GM19023 (cell line): Measurements from ENCODE around the gene BCL7A.
A peak's percentile ranks its signal among the peaks of the same experiment; 100 is the strongest.
"Not testable (repeated sequence)": the region's sequence is repeated elsewhere in the genome, so short reads cannot be mapped to it uniquely, and the experiment has no call there.

ENCODE experiments used
- ATAC-seq: cut with Tn5 transposase; IDR thresholded peaks from one replicate; pipeline ENCODE4 v1.9.1; 2021; ENCODE audit warnings: mild to moderate bottlenecking, moderate library complexity; ENCODE audit not compliant: unreplicated experiment

BCL7A gene

GRCh38 chr12:122021822-122022392 is at the start of gene BCL7A:
Gene BCL7A (plus strand): TSS chr12:122021884. CDS start chr12:122022092, 208 bp downstream.
- ATAC-seq: peak; percentile 40

- no peak for ATAC-seq
Measured at GRCh38 chr12:121974026-121974985, 47.4 kb upstream of the BCL7A start.

- no peak for ATAC-seq
Measured at GRCh38 chr12:121975021-121975420, 46.7 kb upstream of the BCL7A start.

- no peak for ATAC-seq
Measured at GRCh38 chr12:121976950-121977349, 44.7 kb upstream of the BCL7A start.

DNA sequence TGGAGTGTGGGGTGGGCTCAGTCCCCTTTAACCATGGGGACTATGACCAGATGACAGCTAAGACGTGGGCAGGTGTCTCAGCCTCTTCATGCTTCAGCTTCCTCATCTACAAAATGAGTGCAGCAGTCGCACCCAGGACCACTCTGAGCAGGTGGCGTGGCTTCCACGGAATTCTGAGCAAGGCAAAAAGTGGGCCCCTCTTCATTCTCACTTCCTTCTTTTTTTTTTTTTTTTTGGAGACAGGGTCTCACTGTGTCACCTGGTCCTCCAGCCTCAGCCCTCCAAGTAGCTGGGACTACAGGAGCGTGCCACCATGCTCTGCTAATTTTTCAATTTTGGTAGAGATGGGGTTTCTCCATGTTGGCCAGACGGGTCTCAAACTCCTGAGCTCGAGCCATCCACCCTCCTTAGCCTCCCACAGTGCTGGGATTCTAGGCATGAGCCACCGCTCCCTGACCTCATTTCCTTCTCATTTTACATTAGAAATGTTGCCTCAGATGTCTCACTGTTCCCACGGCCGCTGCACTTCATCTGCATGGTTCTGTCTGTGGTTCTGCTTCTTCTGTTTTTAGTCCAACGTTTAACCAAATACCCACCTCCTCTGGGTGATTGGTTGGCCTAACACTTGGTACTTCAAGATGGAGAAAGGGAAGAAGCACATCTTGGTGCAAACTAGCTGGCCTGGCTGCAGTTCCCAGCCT is 41.3 kb upstream of the BCL7A start:
- ATAC-seq: no peak

DNA sequence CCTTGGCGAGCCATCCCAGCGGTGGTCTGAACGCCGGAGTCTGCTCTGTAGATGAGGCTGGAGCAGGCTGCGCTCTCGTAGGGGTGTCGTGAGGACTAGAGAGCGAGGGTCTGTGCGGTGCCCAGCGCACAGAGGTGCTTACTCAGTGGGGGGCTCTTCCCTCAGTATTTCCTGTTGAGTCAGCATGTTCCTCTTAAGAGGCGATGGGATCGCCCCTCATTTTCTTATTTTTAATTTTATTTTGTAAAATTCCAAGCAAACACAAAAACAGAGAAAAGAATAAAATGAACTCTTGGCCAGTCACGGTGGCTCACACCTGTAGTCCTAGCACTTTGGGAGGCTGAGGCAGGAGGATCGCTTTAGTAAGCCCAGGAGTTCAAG is 40.8 kb upstream of the BCL7A start:
- ATAC-seq: no peak

GRCh38 chr12:121981456-121981855 is 40.2 kb upstream of the BCL7A start:
- no peak for ATAC-seq

DNA sequence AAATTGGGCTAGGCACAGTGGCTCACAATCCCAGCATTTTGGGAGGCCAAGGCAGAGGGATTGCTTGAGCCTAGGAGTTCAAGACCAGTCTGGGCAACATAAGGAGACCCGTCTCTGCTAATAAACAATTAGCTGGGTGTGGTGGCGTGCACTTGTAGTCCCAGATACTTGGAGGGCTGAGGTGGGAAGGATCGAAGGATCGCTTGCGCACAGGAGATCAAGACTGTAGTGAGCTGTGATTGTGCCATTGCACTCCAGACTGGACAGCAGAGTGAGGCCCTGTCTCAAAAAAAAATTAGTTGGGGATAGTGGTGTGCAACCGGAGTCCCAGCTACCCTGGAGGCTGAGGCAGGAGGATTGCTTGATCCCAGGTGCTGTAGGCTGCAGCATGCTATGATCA is 38.7 kb upstream of the BCL7A start:
- ATAC-seq: no peak

- ATAC-seq: no peak
Measured at GRCh38 chr12:121983536-121984210, 38.0 kb upstream of the BCL7A start.

GRCh38 chr12:121986489-121987245 is 35.0 kb upstream of the BCL7A start:
- ATAC-seq: no peak

- ATAC-seq: not testable (repeated sequence)
Measured at GRCh38 chr12:121988519-121988918, 33.2 kb upstream of the BCL7A start.

DNA sequence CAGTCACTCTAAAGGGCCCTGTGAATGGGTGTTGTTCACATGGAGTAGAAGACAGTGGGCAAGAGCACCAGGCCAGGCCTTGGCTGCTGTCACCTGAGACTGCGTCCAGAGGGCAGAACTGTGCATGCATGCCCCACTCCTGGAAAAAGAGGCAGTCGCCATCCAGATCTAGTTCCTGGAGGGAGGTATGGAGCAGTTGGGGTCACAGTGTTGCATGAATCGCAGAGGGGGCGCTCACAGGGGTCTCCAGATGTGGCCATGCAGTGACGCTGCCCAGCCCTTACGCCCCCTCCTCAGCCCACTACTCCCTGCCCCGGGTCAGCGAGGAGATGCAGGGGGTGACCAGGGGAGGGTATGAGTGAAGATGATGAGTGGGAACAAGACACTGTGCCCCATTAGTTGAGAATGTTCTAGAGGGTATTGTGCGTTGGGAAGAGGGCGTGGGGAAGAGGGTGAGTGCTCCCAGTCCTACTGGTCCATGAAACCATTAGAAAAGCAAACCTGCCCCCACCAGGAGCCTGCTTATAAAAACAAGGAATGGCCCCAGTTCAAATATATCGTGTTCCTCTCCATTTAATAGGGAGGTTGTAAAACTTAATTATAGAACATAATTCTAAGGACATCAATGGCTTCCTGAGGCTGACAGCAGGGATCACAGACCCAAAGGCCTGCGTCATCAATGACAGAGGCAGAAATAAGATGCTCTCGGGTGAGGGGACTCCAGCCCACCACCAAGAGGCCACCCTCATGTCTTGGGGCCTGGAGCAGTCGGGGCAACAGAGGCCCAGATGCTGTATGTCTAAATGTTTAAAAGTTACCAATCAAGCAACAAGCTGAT is 32.2 kb upstream of the BCL7A start:
- no peak for ATAC-seq

DNA sequence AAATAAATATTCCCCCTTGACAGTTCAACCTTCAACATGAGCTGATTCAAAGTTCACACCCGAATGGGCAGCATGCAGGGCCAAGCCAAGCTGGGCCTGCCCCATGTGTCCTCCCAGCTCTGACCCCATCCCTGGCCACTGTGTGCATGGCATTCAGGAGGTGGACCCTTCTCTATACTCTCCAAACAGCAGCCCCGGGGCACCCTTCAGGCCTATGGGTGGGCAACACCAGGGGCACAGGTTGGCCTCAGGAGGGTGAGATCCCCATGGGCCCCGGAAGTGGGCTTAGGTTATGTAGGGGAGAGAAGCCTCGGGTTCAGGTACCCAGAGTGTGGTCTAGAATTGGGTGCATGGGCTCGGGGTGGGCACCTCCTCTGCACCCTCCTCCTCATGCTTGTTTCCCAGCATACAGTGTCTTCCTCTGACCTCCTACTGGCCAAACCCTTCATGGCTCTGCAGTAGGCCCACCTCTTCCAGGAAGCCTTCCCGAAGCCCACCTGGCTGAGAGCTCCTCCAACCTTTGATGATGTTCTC is 31.5 kb upstream of the BCL7A start:
- no peak for ATAC-seq

DNA sequence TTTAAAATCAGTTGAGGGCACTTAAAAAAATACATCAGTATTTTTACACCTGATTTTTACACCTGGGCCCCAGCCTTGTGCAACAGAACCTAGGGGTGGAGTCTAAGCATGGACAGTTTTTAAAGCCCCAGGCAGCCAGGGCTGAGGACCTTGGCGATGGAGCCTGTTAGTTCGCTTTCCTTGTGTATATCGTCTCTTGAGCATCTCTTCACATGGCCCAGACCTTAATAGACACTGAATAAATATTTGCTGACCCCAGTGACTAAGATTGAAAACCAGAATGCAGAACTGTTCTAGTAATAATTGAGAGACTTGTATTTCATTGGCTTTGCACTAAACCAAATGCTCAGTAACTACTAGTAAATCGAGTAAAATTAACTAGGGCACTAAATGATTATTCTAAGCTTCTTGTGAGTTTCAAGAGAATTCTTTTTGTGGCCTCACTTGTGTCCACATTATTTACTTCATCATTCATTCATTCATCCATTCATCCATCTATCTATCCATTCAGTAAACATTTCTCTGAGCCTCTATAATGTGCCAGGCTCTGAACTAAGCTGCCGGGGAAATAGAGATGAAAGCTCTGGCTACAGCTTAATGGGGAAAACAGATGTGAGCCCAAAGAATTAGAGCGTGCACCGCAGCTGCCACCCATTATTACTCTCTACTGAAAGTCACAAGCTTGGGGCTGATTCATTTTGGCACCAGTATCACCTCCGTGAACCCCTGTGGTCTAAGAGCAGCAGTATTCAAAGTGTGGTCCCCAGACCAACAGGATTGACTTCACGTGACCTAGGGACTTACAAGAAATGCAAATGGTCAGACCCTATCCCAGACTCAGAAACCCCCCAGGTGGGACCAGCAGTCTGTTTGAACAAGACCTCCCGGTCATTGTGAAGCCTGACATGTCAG is 30.7 kb upstream of the BCL7A start:
- peak; percentile 76 for ATAC-seq

GRCh38 chr12:121992059-121992879 is 29.4 kb upstream of the BCL7A start:
- peak; percentile 78 for ATAC-seq

- ATAC-seq: no peak
Measured at GRCh38 chr12:121996050-121996944, 25.4 kb upstream of the BCL7A start.
